Measurements from ENCODE around the gene SPNS1.
"Not testable (repeated sequence)": the region's sequence is repeated elsewhere in the genome, so short reads cannot be mapped to it uniquely, and the experiment has no call there.

SPNS1 gene

GRCh38 chr16:28991687-28992086, 17.1 kb downstream of the SPNS1 start:
- no peak for DNase-seq

- no peak for DNase-seq
Observed at GRCh38 chr16:28992496-28992895, 17.9 kb downstream of the SPNS1 start.

- no peak for DNase-seq
Observed at GRCh38 chr16:28998837-28999236, 24.3 kb downstream of the SPNS1 start.

GRCh38 chr16:28999577-28999976, 25.0 kb downstream of the SPNS1 start:
- DNase-seq = no peak

DNA sequence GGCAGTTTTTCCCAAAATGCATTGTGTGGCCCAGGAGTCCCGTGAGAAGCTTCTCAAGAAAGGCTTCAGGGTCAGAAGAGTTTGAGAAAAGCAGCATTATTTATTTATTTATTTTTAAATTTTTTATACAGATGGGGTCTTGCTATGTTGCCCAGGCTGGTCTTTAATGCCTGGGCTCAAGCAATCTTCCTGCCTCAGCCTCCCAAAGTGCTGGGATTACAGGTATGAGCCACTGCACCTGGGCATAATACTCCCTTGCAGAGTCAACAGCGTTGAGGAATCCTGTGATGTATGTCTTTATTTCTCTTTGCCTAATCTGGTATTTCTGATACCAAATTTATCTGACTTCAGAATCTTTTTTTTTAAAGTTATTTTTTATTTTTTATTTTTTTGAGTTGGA, 25.4 kb downstream of the SPNS1 start:
- DNase-seq = no peak

DNA sequence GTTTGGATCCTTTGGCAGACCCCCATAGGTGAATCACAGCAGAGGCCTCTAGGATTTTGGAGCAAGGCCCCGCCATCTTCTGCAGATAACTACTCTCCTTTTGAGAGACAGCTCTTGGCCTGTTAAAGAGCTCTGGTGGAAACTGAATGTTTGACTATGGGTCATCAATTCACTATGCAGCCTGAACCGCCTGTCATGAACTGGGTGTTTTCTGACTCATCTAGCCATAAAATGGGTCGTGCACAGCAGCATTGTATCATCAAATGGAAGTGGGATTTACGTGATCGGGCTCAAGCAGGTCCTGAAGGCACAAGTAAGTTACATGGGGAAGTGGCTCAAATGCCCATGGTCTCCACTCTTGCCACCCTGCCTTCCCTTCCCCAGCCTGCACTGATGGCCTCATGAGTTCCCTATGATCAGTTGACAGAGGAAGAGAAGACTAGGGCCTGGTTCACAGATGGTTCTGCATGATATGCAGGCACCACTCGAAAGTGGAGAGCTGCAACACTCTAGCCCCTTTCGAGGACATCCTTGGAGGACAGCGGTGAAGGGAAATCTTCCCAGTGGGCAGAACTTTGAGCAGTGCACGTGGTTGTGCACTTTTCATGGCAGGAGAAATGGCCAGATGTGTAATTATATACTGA, 30.0 kb downstream of the SPNS1 start:
- not testable (repeated sequence) for DNase-seq

DNA sequence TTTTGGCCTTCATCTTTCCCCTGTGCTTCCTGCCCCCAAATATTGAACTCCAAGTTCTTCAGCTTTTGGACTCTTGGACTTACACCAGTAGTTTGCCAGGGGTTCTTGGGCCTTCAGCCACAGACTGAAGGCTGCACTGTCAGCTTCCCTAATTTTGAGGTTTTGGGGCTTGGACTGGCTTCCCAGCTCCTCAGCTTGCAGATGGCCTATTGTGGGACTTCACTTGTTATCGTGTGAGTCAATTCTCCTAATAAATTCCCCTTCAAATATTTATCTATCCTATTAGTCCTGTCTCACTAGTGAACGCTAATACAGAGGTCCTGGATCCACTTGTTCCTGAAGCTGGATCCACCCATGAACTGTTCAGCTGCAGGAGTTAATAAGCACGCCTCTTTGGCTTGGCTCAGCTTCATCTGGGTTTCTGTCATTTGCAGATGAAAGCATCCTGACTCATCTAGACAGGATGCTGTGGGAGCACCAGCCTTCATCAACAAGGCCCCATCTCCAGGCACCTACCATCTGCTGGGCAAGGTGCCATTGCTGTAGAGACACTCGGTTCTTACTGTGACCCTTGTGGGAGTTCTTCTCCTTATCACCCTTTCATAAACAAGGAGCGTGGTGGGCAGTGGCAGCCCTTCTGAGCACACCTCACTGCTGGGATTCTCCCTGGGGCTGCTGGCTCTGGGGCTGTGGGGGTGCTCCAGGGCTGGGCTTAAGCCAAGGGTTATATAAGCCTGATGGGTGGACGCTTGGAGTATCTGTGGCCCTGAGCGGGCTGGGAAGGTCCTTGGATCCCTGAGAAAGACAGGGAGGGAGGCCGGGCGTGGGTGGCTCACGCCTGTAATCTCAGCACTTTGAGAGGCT, 33.4 kb downstream of the SPNS1 start:
- no peak for DNase-seq

- no peak for DNase-seq
Observed at GRCh38 chr16:29009050-29009837, 34.7 kb downstream of the SPNS1 start.

- DNase-seq = no peak
Observed at GRCh38 chr16:29009838-29010166, 35.2 kb downstream of the SPNS1 start.

GRCh38 chr16:29011112-29011511, 36.5 kb downstream of the SPNS1 start:
- DNase-seq = no peak

DNA sequence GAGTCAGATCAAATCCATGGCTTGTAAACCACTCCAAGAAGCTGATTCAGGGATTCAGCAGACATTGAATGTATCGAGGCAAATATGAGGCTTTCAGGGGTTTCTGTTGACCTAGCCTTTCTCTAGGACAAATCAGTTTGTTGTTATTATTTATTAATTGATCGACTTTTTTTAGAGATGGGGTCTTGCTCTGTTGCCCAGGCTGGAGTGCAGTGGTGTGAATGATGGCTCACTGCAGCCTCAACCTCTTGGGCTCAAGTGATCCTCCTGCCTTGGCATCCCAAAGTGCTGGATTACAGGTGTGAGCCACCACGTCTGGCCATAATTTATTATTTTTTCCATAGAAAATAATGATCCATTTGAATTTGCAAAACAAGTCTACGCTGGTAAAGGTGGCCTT, 37.3 kb downstream of the SPNS1 start:
- no peak for DNase-seq

DNA sequence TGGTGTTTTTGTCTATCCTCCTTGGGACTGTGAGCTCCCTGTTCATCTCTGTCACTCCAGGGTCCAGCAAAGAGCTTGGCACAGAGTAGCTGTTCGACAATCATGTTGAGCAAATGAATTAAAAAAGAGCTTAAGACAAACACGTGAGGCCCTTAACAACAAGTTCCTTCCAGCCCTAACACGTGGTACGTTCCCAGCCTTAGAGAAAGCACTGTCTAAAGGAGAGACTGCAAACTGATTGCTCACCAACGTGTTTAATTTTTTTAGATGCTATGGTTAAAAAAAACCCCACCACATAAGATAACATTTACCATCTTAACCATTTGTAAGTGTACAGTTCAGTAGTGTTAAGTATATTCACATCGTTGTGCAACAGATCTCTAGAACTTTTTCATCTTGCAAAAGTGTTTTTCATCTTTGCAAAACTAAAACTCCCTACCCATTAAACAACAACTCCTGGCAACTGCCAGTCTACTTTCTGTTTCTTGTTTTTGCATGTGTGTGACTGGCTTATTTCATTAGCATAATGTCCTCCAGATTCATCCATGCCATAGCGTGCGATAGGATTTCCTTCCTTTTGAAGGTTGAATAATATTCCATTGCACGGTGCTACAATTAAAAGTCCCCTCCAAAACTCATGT, 38.5 kb downstream of the SPNS1 start:
- DNase-seq = no peak

- DNase-seq = no peak
Observed at GRCh38 chr16:29014561-29015069, 40.0 kb downstream of the SPNS1 start.

DNA sequence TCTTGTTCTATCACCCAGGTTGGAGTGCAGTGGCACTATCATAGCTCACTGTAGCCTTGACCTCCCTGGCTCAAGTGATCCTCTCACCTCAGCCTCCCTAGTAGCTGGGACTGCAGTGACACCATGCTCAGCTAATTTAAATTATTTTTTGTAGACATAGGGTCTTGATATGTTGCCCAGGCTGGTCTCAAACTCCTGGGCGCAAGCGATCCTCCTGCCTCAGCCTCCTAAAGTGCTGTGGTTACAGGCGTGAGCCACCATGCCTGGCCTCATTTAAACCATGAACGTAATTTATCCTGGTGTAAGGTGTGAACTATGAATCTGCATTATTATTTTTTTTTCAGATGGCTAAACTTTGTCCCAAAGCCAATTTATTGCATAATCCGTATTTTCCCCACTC, 47.6 kb downstream of the SPNS1 start:
- DNase-seq = no peak

DNA sequence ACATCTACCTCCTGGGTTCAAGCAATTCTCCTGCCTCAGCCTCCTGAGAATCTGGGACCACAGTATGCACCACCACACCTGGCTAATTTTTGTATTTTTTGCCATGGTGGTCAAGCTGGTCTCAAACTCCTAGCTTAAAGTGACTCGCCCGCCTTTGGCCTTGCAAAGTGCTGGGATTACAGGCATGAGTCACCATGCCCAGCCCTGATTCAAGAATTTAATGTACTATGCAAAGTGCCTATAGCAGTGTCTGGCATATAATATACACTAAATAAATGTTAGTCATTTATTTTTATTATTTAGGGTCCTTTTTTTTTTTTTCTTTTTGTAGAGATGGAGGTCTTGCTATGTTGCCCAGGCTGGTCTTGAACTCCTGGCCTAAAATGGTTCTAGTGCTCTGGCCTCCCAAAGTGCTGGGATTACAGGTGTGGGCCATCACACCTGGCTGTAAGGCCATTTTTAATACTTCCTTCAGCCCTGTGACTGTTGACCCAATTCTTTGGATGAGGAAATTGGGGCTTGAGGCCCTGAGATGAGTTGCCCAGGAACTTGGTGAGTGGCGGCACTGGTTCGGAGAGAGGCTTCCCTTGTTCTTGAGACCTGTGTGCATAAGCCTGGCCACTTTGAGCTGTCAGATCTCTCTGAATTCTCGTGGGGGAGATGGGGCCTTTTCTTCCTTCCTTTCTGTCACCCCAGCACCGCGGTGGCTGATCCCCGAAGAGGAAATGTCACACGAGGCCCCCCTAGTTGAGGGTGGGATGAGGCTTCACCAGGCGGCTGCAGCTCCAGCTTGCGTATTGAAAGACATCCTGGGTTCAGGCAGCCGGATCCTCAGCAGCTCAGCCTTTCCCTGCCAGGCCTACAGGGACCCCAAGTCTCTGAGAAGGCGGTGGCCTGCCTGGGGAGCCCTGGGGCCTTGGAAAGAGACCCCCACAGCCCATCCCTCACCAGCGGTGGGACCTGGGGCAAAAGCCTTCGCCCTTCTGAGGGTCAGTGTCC, 49.0 kb downstream of the SPNS1 start:
- no peak for DNase-seq

DNA sequence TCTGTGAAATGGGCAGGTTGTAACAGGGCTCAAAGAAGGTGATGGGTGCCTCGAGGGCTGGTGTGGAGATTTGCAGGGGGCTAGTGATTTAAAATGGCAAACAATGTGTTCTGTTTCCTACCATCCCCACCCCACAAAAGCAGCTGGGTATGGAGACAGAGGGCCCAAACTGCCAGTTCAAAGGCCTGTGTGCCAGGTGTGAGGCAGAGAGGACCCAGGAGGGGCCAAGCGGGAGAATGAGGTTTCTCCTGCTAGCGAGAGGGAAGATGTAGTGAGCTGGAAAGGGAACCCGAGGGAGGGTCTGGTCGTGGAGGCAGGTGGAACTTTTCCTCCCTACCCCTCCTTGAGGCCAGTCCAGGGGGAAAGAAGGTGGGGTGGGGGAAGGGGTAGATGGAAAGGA, 49.7 kb downstream of the SPNS1 start:
- no peak for DNase-seq

GRCh38 chr16:29025218-29025617, 50.6 kb downstream of the SPNS1 start:
- DNase-seq = no peak

DNA sequence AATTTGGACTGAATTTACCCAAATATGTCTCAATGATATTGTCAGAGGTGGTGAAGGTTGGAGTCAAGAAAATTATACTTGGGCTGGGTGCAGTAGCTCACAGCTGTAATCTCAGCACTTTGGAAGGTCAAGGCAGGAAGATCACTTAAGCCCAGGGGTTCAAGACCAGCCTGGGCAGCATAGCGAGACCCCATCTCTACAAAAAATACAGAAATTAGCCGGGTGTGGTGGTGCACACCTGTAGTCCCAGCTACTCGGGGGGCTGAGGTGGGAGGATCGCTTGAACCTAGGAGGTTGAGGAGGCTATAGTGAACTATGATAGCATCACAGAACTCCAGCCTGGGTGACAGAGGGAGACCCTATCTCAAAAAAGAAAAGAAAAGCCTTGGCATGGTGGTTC, 51.2 kb downstream of the SPNS1 start:
- no peak for DNase-seq

- no peak for DNase-seq
Observed at GRCh38 chr16:29028457-29029167, 54.0 kb downstream of the SPNS1 start.

DNA sequence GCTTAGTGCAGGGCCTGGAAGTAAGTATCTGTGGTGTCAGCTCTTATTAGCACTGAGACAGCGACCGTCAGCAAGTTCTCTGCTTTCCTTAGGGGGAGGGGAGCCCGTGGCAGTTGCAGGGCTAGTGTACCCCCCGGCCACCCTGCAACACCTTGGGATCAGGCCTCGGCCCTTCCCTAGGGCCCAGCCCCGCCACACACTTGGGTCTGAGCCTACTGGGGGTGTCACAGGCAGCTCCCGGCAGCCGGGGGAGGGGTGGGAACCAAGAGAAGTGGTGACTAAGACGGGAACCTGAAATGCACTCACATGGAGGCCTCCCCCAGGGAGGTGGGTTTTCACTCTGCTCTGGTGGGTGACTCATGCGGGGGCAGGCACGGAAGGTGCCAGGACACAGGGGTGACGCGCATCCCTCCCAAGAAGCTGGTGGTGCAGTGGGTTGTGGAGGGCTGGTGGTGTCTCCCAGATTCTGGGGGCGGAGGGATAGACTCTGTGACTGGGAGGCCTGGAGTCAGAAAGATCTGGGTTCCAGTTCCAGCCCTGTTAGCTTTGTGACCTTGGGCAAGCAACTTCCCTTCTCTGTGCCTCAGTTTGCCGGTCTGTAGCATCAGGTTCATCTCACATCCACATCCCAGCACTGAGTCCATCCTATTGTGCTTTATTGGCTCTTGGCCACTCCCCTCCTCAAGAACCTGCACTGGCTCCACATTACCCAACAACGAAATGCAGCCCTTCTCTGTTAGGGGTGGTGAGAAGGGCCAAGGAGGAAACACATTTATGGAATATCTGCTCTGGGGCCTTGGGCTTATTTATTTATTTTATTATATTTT, 54.8 kb downstream of the SPNS1 start:
- DNase-seq = no peak

Data from NCI-H748 treated with DMSO at 0.1 percent for 48 hours (cell line).